HG02798 (cell line): ENCODE data around the gene ALDH4A1.
"Not testable (repeated sequence)": the region's sequence is repeated elsewhere in the genome, so short reads cannot be mapped to it uniquely, and the experiment has no call there.

Experiments used
- ATAC-seq: cut with Tn5 transposase; IDR thresholded peaks from one replicate; pipeline ENCODE4 v1.9.1; 2021; ENCODE audit warnings: mild to moderate bottlenecking; ENCODE audit not compliant: unreplicated experiment, poor library complexity

The ALDH4A1 gene

GRCh38 chr1:18861082-18861481 is 41.3 kb downstream of the ALDH4A1 start:
- no peak for ATAC-seq

DNA sequence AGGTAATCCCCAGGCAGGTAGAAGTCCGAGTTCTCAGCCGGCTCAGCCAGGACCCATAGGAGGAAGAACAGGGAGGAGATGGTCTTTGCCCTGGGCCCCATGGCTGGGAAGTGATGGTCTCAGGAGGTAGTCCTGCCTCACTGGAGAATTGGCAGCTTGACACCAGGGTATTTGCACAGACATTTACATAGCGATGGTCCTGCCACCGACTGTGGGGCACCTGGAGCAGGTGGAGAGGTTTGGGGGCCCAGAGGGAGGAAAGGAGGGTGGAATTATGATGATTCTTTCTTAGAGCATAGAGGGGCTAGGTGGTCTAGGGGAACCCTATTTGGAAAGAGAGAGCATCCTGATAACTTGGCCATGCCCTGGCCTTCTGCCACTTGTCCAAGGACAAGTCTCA is 42.8 kb downstream of the ALDH4A1 start, which contains the start of gene TAS1R2:
TAS1R2 (minus strand) TSS at position 101 of the 400 bp plus-strand sequence; CDS start at position 101, 0 bp downstream.
- ATAC-seq, result no peak

DNA sequence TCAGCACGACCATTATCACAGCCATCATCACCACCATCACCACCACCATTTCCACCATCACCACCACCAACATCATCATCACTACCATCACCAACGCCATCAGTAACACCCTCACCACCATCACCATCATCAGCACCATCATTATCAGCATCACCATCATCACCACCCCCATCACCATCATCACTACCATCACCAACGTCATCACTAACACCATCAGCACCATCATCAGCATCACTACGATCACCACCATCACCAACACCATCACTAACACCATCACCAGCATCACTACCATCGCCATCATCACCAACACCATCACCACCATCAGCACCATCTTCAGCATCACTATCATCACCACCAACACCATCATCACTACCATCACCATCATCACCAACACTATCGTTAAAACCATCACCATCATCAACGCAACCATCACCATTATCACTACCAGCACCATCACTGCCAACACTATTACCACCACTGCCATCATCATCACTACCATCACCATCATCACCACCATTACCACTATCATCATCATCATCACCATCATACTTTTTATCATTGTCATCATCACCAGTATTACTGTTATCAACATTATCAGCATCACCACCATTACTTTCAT is 44.2 kb downstream of the ALDH4A1 start:
- ATAC-seq, result no peak

- no peak for ATAC-seq
Measured at GRCh38 chr1:18856435-18856834, 45.9 kb downstream of the ALDH4A1 start.

- ATAC-seq, result no peak
Measured at GRCh38 chr1:18855573-18855972, 46.8 kb downstream of the ALDH4A1 start.

- ATAC-seq, result no peak
Measured at GRCh38 chr1:18854331-18855025, 47.9 kb downstream of the ALDH4A1 start.

- no peak for ATAC-seq
Measured at GRCh38 chr1:18852501-18852900, 49.9 kb downstream of the ALDH4A1 start.

DNA sequence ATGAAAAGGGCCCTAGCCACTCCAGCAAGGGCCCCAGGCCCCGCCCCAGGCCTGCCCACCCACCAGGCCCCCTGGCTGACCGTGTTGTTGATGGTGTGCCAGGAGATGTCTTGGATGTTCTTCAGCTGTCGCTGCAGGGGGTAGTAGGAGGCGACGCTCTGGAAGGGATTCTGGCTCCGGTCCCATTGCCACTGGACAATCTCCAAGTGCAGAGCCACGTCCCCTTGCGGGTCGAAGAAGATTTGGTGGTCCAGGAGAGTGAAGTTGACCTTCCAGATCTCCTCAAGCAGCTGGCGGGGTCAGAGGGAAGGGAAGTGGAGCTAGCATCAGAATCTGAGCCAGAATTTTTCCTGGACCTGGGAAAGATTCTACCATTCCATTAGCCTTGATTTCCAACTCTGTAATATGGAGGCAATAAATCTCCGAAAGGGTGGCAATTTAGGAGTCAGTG is 53.1 kb downstream of the ALDH4A1 start:
- ATAC-seq, result no peak

DNA sequence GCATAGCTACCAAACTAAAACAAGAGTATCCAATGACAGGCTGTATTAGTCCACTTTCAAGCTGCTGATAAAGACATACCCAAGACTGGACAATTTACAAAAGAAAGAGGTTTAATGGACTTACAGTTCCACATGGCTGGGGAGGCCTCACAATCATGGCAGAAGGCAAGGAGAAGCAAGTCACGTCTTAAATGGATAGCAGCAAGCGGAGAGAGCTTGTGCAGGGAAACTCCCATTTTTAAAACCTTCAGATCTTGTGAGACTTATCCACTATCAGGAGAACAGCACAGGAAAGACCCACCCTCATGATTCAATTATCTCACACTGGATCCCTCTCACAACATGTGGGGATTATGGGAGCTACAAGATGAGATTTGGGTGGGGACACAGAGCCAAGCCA is 54.6 kb downstream of the ALDH4A1 start:
- not testable (repeated sequence) for ATAC-seq

- no peak for ATAC-seq
Measured at GRCh38 chr1:18840145-18840544, 62.2 kb downstream of the ALDH4A1 start.

- no peak for ATAC-seq
Measured at GRCh38 chr1:18836654-18837053, 65.7 kb downstream of the ALDH4A1 start.

DNA sequence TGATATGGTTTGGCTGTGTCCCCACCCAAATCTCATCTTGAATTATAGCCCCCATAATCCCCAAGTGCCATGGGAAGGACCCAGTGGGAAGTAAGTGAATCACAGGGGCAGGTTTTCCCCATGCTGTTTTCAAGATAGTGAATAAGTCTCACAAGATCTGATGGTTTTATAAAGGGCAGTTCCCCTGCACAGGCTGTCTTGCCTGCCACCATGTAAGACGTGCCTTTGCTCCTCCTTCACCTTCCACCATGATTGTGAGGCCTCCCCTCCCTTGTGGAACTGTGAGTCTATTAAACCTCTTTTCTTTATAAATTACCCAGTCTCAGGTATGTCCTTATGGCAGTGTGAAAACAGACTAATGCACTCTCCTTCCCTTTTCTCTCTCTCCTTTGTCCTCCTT is 70.0 kb downstream of the ALDH4A1 start:
- not testable (repeated sequence) for ATAC-seq

DNA sequence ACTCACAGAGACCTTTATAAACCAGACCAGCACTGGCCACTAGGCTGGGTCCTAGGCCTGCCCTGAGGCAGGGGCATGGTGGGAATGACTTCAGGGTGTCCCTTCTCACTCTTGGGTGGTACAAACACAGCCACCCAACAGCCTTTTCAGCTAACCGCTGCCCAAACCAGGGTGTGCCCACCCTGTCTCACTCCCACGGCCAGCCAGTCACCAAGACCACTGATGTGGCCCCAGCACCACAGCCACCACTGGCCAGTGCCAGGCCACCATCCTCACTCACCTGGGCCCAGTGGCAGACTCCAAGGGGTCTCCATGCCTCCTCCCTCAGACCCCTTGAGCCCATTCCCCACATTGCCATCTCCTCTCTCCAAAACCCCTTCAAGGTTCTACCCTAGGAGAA is 70.7 kb downstream of the ALDH4A1 start:
- ATAC-seq, result no peak

DNA sequence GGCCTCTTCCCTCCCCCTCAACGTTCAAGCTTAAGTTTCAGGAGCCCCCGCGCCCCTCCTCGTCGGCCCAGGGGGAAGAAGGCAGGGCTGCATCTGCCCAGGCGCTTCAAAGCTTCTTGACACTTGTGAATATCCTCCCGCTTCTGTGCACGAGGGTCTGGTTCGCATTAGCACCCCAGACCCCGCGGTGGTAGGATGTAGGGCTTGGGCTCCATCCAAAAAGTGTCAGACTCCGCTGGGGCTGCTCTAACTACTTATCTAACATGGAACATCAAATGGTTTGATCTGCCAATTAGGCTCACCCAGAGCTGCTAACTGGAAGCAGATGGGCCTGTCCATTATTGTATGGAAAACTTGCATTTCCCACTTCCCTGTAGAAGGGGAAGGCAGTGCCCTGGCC is 71.8 kb downstream of the ALDH4A1 start:
- ATAC-seq, result no peak

- no peak for ATAC-seq
Measured at GRCh38 chr1:18829671-18830070, 72.7 kb downstream of the ALDH4A1 start.

- ATAC-seq, result no peak
Measured at GRCh38 chr1:18828224-18828623, 74.1 kb downstream of the ALDH4A1 start.

DNA sequence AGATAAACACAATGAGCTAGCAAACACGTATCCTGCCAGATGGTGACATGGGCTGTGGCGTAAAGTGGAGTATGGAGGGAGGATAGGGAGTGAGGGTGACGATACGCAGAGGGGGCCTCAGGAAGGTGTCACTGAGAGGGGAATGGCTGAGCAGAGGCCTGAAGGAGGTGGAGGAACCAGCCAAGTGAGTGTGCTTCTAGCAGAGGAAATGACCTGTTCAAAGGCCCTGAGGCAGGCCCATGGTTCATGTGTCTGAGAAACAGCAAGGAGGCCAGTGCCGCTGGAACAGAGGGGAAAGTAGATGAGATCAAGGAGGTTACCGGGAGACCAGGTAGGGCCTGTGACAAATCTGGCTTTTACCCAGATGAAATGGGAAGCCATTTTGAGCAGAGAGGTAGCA is 78.9 kb downstream of the ALDH4A1 start:
- ATAC-seq, result no peak
